Psoas muscle (tissue), 8 donors: ENCODE measurements around the gene FBXW8. TPM values are rescaled to one million over a fixed set of nuclear protein-coding genes. Genes with fewer than 3 reads are reported as not detected.

Experiments used
- ATAC-seq, 4 donors: fragments of 200-7000 bp; cut with Tn5 transposase; one replicate each; pipeline ENCODE4 v1.9.1; 2020; ENCODE audit warnings: moderate library complexity in 3 of 4, mild to moderate bottlenecking in 2 of 4
- DNase-seq, 2 donors: peaks; one replicate each; pipeline ENCODE4 v3.0.0-alpha.2; 2020
- H3K27ac ChIP-seq: fragments of 200-600 bp; one replicate; pipeline ENCODE4 v1.8.0; 2022
- H3K27me3 ChIP-seq, 3 donors: fragments of 200-600 bp in 1 of 3; one replicate each; pipeline versions ENCODE4 v1.6.1 to v1.8.0; 2013 to 2022; ENCODE audit warnings: low read length in 2 of 3, mild to moderate bottlenecking in 2 of 3, moderate library complexity in 1 of 3; ENCODE audit not compliant: insufficient read depth in 3 of 3
- H3K36me3 ChIP-seq, 2 donors: fragments of 200-600 bp in 1 of 2; one replicate each; pipeline versions ENCODE4 v1.6.1 to v1.8.0; 2013 to 2022; ENCODE audit warnings: low read depth in 1 of 2, mild to moderate bottlenecking in 1 of 2, moderate library complexity in 1 of 2; ENCODE audit not compliant: insufficient read depth in 1 of 2
- H3K4me1 ChIP-seq: fragments of 200-600 bp; one replicate; pipeline ENCODE4 v1.8.0; 2022
- H3K4me3 ChIP-seq: fragments of 200-600 bp; one replicate; pipeline ENCODE4 v1.8.0; 2022; ENCODE audit warnings: mild to moderate bottlenecking
- H3K9me3 ChIP-seq: fragments of 200-600 bp; one replicate; pipeline ENCODE4 v1.8.0; 2022
- WGBS, 3 donors: extraction: QIAGEN DNeasy Blood & Tissue Kit; methylation state at CpG; one replicate each; pipeline versions ENCODE4 v1.1.6 to v1.1.7; 2013; 5-methylcytosine and 5-hydroxymethylcytosine counted together
- intact Hi-C, 2 donors: fragments of 100-400 bp; cut with DNase I; formaldehyde crosslinking; loops; one replicate each; pipeline versions ENCODE4 v1.11.0 to v1.14.2; 2022
- polyA plus RNA-seq, 3 donors: library from polyadenylated mRNA; stranded (reverse); fragments of 200-250 nt; gene quantifications; one replicate each; pipeline ENCODE4 v1.2.3, GENCODE V29; 2013
- total RNA-seq, 4 donors: library from RNA; stranded (reverse); fragmentation: NEBNext Ultra II Directional in 2 of 4; extraction: Animal tissue kit (Norgen Biotek cat#: 25700) in 2 of 4; gene quantifications; one replicate each; pipeline versions ENCODE4 v1.2.1 to v1.2.4, GENCODE V29; 2021 to 2023
- TF ChIP-seq, protein P1 (sequence below): fragments of 200-600 bp; IDR thresholded peaks from one replicate; pipeline ENCODE4 v1.8.0; 2022; ENCODE audit warnings: antibody characterized with exemption
- donor health status: healthy with polysubstance abuse.
- donor health status: DM: no; HTN: no; CAD: no; lungs with moderate emphysema.
- donor health status: Bipolar disorder and iron deficiency.
- donor health status: healthy.
- donor health status: DM: yes; HTN: yes; CAD: no.
- donor health status: DM: no; HTN: no; CAD: no.
- donor health status: DM: no; HTN: no; CAD: no.
- donor health status: DM: yes; HTN: yes; CAD: no.

FBXW8 gene
- total and polyA plus RNA-seq, 7 donors, result 1.1 to 5.7 (median 3.0) TPM

DNA sequence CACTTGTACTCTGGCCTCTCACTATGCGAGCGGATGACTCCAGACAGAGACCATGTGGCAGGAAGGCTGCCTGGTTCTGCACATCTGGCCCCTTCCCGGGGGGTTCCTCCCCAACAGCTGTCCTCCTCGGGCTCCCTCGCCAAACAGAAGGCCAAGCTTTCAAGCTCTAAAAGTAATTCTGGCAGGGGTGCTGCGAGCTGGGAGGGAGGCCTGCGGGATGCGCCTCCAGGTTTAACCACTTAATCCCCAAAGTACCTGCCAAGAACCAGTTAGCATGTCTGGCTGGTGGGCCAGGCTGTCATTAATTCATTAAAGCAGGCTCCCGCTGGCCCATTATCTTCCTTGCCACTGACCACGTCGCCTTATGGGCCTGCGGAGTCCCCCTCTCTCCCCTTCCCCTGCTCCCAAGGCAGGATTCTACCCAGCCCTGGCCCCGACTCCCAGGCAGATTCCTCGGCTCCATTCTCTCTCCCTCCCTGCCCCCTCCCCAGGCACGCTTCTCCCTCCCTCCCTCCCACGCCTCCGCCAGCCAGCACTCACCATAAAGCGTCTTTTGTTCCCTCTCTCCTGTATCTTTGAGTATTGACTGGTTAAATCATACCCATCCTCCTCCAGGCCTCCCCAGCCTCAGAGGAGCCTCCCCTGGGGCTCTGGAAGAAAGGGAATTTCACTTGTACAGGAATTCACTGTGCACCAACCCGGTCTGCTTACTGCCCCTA lies 34.4 kb upstream of the FBXW8 start:
- no peak overlapping the region for H3K4me3 ChIP-seq
- 12 to 20% (median 13%) methylated on average over 19 of the region's 19 CpGs for WGBS, 3 donors
- intact Hi-C loops, result no loop called here
- peaks cover 3% of the 10 kb centered on the region for H3K9me3 ChIP-seq
- H3K27me3 ChIP-seq, result peaks cover 0 to 67% (median 39%) of the 10 kb centered on the region in 3 donors
- no peaks in the 10 kb centered on the region for H3K36me3 ChIP-seq
- H3K27ac ChIP-seq, result no peak overlapping the region
- TF ChIP-seq, protein P1, sequence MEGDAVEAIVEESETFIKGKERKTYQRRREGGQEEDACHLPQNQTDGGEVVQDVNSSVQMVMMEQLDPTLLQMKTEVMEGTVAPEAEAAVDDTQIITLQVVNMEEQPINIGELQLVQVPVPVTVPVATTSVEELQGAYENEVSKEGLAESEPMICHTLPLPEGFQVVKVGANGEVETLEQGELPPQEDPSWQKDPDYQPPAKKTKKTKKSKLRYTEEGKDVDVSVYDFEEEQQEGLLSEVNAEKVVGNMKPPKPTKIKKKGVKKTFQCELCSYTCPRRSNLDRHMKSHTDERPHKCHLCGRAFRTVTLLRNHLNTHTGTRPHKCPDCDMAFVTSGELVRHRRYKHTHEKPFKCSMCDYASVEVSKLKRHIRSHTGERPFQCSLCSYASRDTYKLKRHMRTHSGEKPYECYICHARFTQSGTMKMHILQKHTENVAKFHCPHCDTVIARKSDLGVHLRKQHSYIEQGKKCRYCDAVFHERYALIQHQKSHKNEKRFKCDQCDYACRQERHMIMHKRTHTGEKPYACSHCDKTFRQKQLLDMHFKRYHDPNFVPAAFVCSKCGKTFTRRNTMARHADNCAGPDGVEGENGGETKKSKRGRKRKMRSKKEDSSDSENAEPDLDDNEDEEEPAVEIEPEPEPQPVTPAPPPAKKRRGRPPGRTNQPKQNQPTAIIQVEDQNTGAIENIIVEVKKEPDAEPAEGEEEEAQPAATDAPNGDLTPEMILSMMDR, result no peak
- ATAC-seq (no peak), DNase-seq (no peak)
- peaks cover 23% of the 10 kb centered on the region for H3K4me1 ChIP-seq

- Histone ChIP-seq H3K4me3 (peak overlapping the region; percentile 62), H3K27ac (no peak overlapping the region), H3K36me3 (no peaks in the 10 kb centered on the region), H3K4me1 (peaks cover 34% of the 10 kb centered on the region), H3K27me3 (peaks cover 0 to 84% (median 44%) of the 10 kb centered on the region in 3 donors), H3K9me3 (peaks cover 3% of the 10 kb centered on the region)
- 6% methylated on average over 51 to 55 of the region's 55 CpGs for WGBS, 3 donors
- ATAC-seq, result peak in 2 of 4 donors; percentile 21 to 39
- TF ChIP-seq, protein P1, result no peak
- intact Hi-C loops, result no loop called here
- no peak for DNase-seq
Observed at GRCh38 chr12:116878567-116879508, 31.9 kb upstream of the FBXW8 start.

DNA sequence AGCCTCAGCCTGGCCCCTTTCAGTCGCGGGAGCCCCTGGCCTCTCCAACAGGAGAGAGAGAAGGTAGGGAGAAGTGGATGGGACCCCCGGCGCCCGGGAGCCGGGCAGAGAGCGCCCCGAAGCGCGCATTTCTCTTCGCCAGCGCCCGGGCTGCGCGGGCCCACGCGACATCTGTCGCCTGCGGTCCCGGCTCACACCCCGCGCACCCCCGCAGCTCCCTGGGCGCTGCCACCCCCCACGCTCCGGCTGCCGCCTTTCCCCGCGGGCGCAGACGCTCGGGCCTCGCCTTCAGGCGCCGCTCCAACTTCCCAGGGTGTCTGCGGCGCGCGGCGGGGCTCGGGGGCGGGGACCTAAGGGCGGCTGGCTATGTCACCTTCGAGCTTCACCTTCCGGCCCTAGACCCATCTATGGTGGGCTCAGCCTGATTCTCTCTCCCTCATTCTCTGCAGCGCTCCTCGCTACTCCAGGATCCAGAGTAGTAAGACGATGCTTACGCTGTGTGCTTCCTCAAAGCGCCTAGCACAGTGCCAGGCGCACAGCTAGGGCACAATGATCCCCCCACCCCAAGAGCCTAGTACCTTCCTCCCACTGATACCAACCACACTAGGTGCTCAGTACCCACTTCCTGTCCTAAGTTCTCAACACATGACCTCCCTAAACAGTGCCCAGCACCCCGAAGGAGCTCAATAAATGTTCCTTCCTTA lies 31.1 kb upstream of the FBXW8 start:
- intact Hi-C loops, result loop anchor here in 1 of 2 donors (5.0 kb wide), 1 partner anchor 177 kb away; no protein-coding TSS in a partner anchor
- 1 to 2% (median 2%) methylated on average over 40 to 52 of the region's 52 CpGs for WGBS, 3 donors
- ATAC-seq (peak in 1 of 4 donors; percentile 51), DNase-seq (no peak)
- TF ChIP-seq, protein P1, result no peak
- H3K36me3 ChIP-seq, result no peaks in the 10 kb centered on the region
- peaks cover under 1% of the 10 kb centered on the region for H3K9me3 ChIP-seq
- H3K4me1 ChIP-seq, result peaks cover 34% of the 10 kb centered on the region
- peaks cover 0 to 77% (median 39%) of the 10 kb centered on the region in 3 donors for H3K27me3 ChIP-seq
- H3K4me3 ChIP-seq, result peak overlapping the region; percentile 62
- no peak overlapping the region for H3K27ac ChIP-seq

DNA sequence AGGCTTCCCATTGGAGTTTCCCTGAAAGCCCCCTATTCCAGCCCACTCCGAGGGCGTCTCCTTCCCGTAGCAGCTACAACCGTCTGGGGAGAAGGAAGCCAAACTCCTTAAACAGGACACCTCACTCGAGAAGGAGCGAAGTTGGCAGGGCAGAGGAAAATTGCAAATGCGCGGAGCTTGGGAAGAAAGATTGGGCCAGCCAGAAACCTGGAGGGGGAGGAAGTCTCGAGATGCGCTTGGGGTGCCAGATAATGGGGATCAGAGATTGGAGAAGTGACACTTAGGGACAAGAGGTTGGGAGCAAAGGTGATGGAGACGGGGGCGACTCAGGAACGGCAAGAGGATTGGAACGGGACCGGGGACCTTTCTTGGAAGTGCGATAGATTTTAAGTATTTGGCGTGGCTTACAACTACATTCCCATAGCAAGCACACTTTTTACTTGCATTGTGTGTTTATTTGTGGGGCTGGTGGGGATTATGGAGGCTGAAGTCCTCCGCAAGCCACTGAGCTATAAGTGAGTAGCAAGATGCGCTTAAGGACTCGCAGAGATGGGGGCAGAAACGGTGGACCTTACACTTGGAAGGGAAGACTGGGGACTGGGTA lies 30.4 kb upstream of the FBXW8 start:
- DNase-seq, result no peak
- Histone ChIP-seq H3K4me1 (peaks cover 34% of the 10 kb centered on the region), H3K27me3 (peaks cover 0 to 76% (median 38%) of the 10 kb centered on the region in 3 donors), H3K36me3 (no peaks in the 10 kb centered on the region), H3K9me3 (no peaks in the 10 kb centered on the region), H3K27ac (no peak overlapping the region), H3K4me3 (peak overlapping the region; percentile 62)
- ATAC-seq, result peak in 1 of 4 donors; percentile 17
- WGBS, 3 donors, result 2 to 3% (median 2%) methylated on average over 20 to 21 of the region's 21 CpGs
- TF ChIP-seq, protein P1, result no peak
- intact Hi-C loops, result loop anchor here in 1 of 2 donors (5.0 kb wide), 1 partner anchor 178 kb away; no protein-coding TSS in a partner anchor
